Muscle of back (tissue), 13 donors: ENCODE measurements around the gene HELT. TPM values are rescaled to one million over a fixed set of nuclear protein-coding genes. Genes with fewer than 3 reads are reported as not detected.
"Not testable (repeated sequence)": the region's sequence is repeated elsewhere in the genome, so short reads cannot be mapped to it uniquely, and the experiment has no call there.

Experiments
- DNase-seq, 3 donors: peaks; one replicate each; pipeline versions ENCODE4 v3.0.0 to v3.0.0-alpha.2; 2013
- long read RNA-seq, 9 donors: transcript quantifications; one replicate each; lab custom pipeline, GENCODE V29; 2026
- polyA plus RNA-seq, 10 donors: library from polyadenylated mRNA; unstranded; fragments of 120-200 nt; gene quantifications; one replicate each; pipeline ENCODE4 v1.2.1, GENCODE V29; 2013; ENCODE audit not compliant: insufficient read length in 10 of 10

HELT gene
- not detected for polyA plus RNA-seq
- long read RNA-seq, donor 1, result 0 reads
- long read RNA-seq, donor 2, result 0 reads
- long read RNA-seq, donor 3, result 0 reads
- long read RNA-seq, donor 4, result 0 reads
- long read RNA-seq, donor 5, result 0 reads
- long read RNA-seq, donor 6, result 0 reads
- long read RNA-seq, donor 7, result 0 reads
- long read RNA-seq, donor 8, result 0 reads
- long read RNA-seq, donor 9, result 0 reads

DNA sequence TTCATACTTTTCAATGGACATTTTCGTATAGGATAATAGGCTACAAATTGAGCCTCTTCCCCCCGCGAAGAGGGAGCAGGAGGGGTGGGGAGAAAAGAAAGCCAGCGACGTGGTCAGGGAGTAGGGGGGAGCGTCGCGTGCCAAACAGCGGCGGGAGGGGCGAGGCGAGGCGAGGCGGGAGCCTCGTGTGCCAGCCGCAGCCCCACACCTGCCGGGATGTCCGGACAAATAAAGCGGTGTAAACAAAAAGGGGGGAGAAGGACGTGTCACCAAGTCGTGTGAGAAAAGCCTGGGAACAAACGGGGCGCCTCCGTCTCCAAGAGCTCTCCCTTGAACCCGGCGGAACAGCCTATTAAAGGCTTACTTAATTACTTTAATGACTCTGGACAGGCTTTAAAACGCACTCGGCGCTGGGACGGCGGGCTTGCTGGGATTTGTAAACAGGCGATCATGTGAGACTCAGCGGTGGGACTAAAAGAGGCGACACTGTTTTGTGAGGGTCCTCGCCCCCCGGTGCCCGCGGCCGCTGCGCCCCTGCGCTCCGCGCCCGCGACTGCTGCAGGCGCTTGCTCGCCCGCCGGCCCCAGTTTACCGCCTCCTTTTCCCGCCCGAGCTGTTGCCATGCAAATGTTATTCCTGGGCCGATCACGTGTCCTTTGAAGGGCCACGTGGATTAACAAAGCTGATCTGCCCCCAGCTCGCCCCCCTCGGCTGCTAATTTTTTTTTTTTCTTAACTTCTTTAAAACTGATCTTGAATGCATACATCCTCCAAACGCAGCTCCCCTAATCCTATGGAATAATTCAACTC lies at the start of gene HELT:
TSS of gene HELT (plus strand) at position 527 of the 809 bp plus-strand sequence. CDS start 439 bp downstream, outside the sequence.
- DNase-seq, result no peak

GRCh38 chr4:184968784-184969201 lies 49.5 kb upstream of the HELT start:
- DNase-seq, result no peak

DNA sequence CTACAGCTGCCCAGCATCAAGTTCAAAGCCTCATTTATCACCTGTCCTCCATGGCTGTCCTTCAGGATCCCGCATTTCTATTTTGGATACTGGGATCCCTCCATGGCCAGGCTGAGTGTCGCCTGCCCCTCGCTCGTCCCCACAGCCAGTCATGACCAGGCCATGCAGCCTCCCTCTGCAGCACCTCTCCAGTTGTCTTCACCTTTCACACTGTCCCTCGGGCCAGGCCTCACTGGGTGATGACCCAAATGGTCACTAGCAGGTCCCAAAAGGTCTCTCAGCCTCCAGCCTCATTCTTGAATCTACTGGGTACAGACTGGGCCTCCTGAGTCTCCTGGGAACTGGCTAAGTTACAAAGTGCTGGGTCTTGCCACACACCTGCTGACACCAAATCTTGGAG lies 48.7 kb upstream of the HELT start:
- DNase-seq, result no peak

DNA sequence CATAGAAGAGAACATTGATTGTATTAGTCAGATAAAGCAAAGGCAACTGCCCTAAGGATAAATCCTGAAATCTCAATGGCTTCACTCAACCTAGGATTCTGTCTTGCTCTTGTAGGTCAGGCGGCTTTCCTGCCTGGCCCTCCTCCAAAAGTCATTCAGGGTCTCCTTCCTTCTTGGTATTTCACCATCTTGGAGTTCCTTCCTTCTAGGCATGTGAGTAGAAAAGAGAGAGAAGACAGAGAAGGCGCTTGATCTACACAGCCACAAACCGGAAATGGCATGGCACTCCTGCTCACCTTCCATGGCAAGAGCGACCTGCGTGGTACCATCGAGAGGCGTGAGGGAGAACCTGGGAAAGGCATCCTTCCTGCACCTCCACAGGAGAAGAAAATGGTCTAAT lies 45.3 kb upstream of the HELT start:
- DNase-seq, result no peak

DNA sequence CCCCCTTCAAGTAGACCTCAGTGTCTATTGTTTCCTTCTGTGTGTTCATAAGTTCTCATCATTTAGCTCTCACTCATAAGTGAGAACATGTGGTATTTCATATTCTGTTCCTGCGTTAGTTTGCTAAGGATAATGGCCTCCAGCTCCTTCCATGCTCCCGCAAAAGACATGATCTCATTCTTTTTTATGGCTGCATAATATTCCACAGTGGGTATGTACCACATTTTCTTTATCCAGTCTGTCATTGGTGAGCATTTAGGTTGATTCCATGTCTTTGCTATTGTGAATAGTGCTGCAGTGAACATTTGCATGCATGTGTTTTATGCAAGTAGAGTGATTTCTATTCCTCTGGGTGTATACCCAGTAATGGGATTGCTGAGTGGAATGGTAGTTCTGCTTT lies 41.9 kb upstream of the HELT start:
- DNase-seq, result not testable (repeated sequence)

DNA sequence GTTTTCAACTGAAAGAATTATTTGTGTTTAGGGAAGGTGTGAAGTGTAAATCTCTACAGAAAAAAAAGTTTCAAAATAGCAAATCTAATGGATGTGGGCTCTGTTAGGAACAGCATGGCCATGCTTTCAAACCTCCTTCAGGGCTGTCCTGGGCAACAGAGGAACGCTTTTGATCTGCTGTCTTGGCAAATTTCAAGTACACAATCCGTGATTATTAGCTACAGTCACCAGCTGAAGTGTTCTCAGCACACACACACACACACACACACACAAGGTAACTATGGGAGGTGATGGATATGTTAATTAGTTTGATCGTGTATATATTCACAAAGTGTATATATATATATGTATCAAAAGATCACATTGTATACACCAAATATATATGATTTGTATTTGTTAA lies 40.5 kb upstream of the HELT start:
- no peak for DNase-seq

DNA sequence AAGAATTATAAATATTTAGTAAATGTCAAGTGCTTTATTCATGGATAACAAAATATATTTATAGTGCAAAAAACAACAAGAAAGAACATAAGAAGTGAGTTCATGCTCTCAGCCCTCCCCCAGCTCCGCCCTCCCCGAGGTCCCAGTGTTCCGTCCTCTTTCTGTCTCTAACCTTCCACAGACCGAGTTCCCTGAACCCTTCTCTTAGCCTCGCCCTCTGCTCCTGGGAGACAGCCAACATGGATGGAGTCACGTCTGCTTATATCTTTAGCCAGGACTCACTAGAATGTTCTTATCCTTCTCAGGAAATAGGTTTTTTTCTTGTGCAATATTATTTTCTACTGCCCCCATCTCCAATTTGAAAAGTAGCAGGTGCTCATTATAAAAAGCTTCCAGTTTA lies 40.1 kb upstream of the HELT start:
- no peak for DNase-seq

DNA sequence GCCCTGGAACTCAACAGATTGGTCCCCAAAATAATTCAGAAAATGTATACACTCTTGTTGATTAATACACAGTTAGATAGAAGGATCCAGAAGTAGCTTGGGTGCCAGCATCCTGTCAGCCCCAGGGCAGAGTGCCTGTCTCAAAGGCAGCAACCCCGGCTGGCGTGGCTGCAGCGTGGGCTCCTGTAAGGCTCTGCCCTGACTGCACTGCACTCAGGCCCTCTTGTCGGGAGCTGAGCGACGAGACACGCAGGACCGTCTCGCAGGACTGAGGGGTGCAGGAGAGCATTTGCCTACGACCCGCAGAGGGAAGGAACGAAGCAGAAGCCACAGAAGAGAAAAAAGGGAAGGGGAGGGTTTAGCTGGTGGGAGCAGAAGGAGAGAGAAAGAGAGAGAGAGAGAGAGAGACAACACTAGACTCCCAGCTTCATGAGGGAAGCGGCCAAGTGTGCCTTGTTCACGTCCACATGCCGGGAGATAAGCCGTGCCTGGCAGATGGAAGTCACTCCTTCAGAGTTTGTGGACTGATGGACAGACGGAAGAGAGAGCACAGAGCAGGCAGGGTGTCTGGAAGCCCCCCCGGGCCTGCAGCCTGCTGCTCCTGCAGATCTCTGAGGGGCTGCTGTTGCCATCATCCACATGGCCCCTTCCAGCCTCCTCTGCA lies 38.7 kb upstream of the HELT start:
- DNase-seq, result no peak

DNA sequence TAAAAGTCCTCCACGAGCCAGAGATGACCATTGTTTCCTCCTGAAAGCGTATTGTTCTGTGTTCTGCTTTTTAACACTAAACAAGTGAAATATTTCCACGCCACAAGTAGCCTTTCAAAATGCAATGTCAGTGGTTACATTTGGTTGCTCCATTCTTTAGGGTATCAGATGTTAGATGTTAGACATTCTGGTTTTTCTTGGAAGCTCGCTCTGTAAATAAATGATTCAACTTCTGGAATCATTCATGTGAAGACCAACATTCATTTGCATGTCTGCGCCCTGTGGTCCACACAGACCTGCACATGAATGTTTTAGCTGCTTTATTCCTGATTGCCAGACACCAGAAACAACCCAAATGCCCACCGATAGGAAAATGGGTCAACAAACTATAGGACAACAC lies 38.0 kb upstream of the HELT start:
- DNase-seq, result no peak

DNA sequence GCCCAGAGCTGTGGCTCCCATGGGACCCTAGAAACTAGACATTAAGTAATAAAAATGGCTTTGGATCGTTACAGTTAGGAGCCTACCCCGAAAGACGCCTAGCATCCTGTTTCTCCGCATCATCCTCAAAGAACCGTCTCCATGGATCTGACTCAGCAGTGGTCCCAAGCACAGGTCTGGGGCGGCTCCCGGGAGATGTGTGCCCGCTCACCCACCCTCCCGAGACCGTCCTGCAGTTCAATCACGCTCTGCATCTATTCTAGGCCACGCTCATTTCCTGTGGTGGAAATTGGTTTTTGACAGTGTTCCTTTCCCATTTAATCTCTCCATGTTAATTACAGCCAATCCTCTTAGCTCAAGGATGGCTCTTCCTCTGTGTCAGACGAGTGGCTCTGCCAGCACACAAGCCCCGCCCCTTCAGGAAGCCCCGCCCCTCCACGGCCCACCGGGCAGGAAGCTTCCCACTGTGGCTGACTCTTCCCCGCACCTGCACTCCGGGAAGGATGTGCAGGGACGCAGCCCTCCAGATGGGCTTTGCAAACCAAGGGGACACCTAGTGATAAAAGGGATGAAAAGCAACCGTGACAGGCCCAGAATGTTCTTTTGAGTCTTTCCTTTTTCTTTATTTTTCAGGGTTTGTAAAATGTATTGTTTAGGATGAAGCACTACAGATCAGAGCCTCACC lies 34.5 kb upstream of the HELT start:
- DNase-seq, result peak; percentile 13 to 61 (median 34)

DNA sequence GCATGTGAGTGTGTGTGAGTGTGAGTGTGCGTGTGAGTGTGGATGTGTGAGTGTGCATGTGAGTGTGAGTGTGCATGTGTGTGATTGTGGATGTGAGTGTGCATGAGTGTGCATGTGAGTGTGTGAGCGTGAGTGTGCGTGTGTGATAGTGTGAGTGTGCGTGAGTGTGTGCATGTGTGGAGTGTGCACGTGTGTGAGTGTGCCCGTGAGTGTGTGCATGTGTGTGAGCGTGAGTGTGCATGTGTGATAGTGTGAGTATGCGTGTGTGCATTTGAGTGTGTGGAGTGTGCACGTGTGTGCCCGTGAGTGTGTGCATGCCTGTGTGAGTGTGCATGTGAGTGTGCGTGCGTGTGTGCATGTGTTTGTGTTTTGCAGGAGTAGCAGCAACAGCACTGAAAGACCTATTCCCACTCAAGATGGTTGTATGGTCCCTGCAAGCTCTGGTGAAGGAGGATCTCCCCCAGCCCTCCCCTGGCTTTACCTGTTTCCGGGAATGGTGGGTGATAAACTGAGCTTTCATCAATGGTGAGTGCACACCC lies 30.7 kb upstream of the HELT start:
- DNase-seq, result no peak

GRCh38 chr4:184988611-184989010 lies 29.7 kb upstream of the HELT start:
- no peak for DNase-seq

DNA sequence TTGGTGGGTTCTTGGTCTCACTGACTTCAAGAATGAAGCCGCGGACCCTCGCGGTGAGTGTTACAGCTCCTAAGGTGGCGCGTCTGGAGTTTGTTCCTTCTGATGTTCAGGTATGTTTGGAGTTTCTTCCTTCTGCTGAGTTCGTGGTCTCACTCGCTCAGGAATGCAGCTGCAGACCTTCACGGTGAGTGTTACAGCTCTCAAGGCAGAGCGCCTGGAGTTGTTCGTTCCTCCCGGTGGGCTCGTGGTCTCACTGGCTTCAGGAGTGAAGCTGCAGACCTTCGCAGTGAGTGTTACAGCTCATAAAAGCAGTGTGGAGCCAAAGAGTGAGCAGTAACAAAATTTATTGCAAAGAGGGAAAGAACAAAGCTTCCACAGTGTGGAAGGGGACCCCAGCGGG lies 29.0 kb upstream of the HELT start:
- DNase-seq, result not testable (repeated sequence)

DNA sequence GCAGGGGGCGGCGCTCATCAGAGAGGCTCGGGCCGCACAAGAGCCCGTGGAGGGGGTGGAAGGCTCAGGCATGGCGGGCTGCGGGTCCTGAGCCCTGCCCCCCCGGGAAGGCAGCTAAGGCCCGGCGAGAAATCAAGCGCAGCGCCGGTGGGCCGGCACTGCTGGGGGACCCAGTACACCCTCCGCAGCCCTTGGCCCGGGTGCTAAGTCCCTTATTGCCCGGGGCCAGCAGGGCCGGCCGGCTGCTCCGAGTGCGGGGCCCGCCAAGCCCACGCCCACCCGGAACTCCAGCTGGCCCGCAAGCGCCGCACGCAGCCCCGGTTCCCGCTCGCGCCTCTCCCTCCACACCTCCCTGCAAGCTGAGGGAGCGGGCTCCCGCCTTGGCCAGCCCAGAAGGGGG lies 28.2 kb upstream of the HELT start:
- not testable (repeated sequence) for DNase-seq

GRCh38 chr4:184991860-184992259 lies 26.4 kb upstream of the HELT start:
- no peak for DNase-seq

GRCh38 chr4:184992422-184992821 lies 25.9 kb upstream of the HELT start:
- no peak for DNase-seq

GRCh38 chr4:184993247-184993646 lies 25.0 kb upstream of the HELT start:
- DNase-seq, result no peak

- DNase-seq, result no peak
Measured at GRCh38 chr4:184994010-184994622, 24.2 kb upstream of the HELT start.

GRCh38 chr4:184994623-184995010 lies 23.7 kb upstream of the HELT start:
- no peak for DNase-seq

DNA sequence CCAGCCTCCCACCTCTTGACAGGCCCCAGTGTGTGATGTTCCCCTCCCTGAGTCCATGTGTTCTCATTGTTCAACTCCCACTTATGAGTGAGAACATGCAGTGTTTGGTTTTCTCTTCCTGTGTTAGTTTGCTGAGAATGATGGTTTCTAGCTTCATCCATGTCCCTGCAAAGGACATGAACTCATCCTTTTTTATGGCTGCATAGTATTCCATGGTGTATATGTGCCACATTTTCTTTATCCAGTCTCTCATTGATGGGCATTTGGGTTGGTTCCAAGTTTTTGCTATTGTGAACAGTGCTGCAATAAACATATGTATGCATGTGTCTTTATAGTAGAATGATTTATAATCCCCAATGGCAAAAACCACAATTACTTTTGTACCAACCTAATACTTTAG lies 20.6 kb upstream of the HELT start:
- DNase-seq, result not testable (repeated sequence)

DNA sequence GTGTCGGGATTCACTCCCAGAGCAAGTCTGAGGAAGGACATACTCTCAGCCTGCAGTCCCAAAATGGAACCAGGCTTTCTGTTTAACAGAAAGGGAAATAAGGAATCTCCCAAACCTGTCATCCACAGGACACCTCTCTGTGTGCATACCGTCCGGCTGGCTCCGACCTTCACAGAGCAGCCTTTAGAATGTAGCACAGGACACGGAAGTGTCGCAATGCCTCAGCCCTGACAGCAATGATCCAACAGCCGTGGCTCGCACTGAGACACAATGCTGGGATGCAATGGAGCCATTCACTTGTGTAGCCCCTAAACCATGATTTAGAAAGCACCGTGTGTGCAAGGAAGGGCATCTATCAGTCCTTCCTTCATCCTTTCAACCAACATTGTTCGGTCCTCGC lies 15.5 kb upstream of the HELT start:
- no peak for DNase-seq
